Measurements from ENCODE around the gene SKP1.

- TF ChIP-seq CTCF (IDR thresholded peaks at IDR 0.05; ENCODE audit: low read depth, low read length, missing input control) (no peak), RXRA (IDR thresholded peaks at IDR 0.05) (no peak), SP1 (IDR thresholded peaks at IDR 0.05) (no peak), REST (IDR thresholded peaks at IDR 0.05) (no peak)
Measured at GRCh38 chr5:134120386-134121138, 56.2 kb downstream of the SKP1 start.

Measured in liver (tissue), 3 donors.